ENCODE results near the gene TCP1.
"Not testable (repeated sequence)": the region's sequence is repeated elsewhere in the genome, so short reads cannot be mapped to it uniquely, and the experiment has no call there.

The TCP1 gene

GRCh38 chr6:159777240-159777904 lies 12.0 kb downstream of the TCP1 start:
- DNase-seq (ENCODE audit: low read depth): no peak

GRCh38 chr6:159772196-159772595 lies 17.2 kb downstream of the TCP1 start:
- no peak for DNase-seq (ENCODE audit: low read depth)

GRCh38 chr6:159769470-159769869 lies 19.9 kb downstream of the TCP1 start:
- DNase-seq (ENCODE audit: low read depth): no peak

GRCh38 chr6:159766906-159767305 lies 22.5 kb downstream of the TCP1 start:
- DNase-seq (ENCODE audit: low read depth): no peak

GRCh38 chr6:159762681-159763293 lies 26.6 kb downstream of the TCP1 start:
- DNase-seq (ENCODE audit: low read depth): no peak

- DNase-seq (ENCODE audit: low read depth): peak; percentile 86
Observed at GRCh38 chr6:159761873-159762680, 27.3 kb downstream of the TCP1 start, which contains the start of gene ACAT2. Gene ACAT2, plus strand, starts transcription at chr6:159762045. Its CDS starts 43 bp downstream, at chr6:159762088.

- DNase-seq (ENCODE audit: low read depth): no peak
Observed at GRCh38 chr6:159761129-159761872, 28.1 kb downstream of the TCP1 start.

GRCh38 chr6:159760602-159761057 lies 28.8 kb downstream of the TCP1 start:
- DNase-seq (ENCODE audit: low read depth): no peak

GRCh38 chr6:159759645-159760044 lies 29.8 kb downstream of the TCP1 start:
- no peak for DNase-seq (ENCODE audit: low read depth)

- no peak for DNase-seq (ENCODE audit: low read depth)
Observed at GRCh38 chr6:159758031-159759001, 31.1 kb downstream of the TCP1 start.

GRCh38 chr6:159756508-159756907 lies 32.9 kb downstream of the TCP1 start:
- DNase-seq (ENCODE audit: low read depth): no peak

- no peak for DNase-seq (ENCODE audit: low read depth)
Observed at GRCh38 chr6:159754959-159755914, 34.2 kb downstream of the TCP1 start.

- no peak for DNase-seq (ENCODE audit: low read depth)
Observed at GRCh38 chr6:159754401-159754800, 35.0 kb downstream of the TCP1 start.

- DNase-seq (ENCODE audit: low read depth): no peak
Observed at GRCh38 chr6:159753081-159753872, 36.1 kb downstream of the TCP1 start.

- no peak for DNase-seq (ENCODE audit: low read depth)
Observed at GRCh38 chr6:159751448-159751847, 38.0 kb downstream of the TCP1 start.

- DNase-seq (ENCODE audit: low read depth): not testable (repeated sequence)
Observed at GRCh38 chr6:159748127-159748526, 41.3 kb downstream of the TCP1 start.

- DNase-seq (ENCODE audit: low read depth): no peak
Observed at GRCh38 chr6:159746759-159747158, 42.6 kb downstream of the TCP1 start.

GRCh38 chr6:159745081-159745480 lies 44.3 kb downstream of the TCP1 start:
- DNase-seq (ENCODE audit: low read depth): no peak

- DNase-seq (ENCODE audit: low read depth): no peak
Observed at GRCh38 chr6:159742165-159742564, 47.2 kb downstream of the TCP1 start.
